ENCODE measurements around the gene SIRPD.
A peak's percentile ranks its signal among the peaks of the same experiment; 100 is the strongest.
"Not testable (repeated sequence)": the region's sequence is repeated elsewhere in the genome, so short reads cannot be mapped to it uniquely, and the experiment has no call there.

Gene SIRPD

DNA sequence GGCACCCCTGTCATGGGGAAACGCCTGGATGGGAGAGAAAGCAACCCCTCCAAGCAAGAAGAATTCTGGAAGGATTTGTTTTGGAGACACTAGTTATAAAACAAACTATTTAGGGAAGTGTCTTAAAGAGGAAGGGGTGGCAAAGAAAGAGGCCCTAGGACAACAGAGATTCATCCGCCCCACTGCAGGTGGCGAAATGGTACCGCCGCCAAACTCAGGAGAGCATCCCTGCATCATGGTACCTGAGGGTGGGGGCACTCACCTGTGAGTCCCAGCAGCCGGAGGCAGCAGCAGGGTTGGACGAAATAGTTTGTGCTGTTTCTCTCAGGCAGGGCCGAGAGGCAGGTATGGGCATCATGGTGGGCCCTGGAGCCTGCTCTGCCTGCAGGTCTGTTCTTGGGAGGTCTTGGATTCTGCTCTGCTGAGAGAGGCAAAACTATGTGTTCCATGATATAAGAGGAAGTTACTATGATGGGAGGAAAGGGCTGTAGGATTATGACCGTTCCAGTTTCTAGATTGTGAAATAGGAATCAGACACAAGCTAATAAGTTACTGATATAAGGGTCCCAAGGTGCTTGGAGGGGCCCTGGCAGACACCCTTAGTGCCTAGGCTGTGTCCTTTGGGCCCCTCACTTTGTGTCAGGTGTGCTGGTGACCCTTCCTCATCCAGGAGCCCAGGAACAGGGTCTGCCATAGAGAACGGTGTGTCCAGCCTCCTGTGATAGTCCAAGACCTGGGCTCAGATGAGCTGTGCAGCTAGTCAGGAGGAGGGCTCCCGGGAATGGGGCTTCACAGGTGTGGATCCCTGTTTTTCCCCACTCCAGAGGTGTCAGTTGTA lies 20.4 kb downstream of the SIRPD start:
- DNase-seq, result no peak

DNA sequence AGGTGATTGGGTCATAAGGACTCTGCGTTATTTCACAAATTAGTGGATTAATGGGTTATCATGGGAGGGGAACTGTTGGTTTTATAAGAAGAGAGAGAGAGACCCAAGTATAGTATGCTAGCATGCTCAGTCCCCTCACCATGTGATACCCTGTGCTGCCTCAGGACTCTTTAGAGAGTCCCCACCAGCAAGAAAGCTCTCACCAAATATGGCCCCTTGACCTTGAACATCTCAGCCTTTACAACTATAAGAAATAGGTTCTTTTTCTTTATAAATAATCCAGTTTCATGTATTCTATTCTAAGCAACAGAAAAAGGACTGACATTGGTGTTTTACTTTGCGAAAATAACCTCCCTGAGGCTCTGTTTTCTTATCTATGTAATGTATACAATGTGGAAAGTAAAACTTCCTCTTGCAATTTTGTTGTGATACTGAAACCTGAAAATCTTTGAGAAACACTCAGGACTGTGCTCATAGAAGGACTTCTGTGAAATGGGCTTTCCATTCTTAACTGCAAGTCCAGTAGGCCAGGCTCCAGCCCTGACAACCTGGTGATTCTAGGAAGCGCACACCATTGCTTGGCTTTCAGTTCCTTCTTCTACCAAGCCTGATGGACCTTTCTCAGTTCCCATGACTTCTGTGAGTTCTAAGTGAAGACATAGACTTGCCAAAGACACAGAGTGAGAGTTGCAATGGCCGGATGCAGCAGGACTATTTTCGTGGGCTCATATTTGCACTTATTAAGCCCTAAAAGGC lies 21.9 kb downstream of the SIRPD start:
- no peak for DNase-seq

GRCh38 chr20:1534526-1534925 lies 23.0 kb downstream of the SIRPD start:
- no peak for DNase-seq

- peak; percentile 13 for DNase-seq
Observed at GRCh38 chr20:1533059-1533458, 24.4 kb downstream of the SIRPD start.

DNA sequence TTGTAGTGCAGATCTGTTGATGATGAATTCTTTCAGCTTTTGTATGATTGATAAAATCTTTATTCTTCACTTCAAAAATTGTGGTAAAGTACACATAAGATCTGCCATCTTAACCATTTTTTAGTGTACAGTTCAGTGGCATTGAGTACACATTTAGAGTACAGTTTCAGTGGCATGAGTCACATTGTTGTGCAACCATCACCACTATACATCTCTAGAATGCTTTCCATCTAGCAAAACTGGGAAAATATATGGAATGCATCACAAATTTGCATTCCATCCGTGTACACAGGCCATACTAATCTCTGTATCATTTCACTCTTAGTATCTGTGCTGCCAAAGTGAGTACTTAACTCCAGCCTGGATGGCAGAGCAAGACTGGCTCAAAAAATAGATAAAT lies 28.7 kb downstream of the SIRPD start:
- no peak for DNase-seq

DNA sequence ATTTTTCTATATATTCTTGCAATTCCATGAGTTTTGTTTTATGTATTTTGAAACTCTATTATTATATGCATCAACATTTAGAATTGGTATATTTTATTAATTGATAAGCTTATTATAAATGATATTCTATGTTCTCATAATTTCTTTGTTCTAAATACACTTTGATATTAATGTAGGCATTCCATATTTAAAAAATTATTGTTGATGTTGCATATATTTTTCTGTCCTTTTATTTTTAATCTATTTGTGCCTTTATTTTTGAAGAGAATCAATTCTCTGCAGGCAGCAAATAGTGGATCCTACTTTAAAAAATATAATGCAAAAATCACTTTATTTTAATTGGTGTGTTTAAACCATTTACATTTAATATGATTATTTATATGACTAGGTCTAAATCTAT lies 29.6 kb downstream of the SIRPD start:
- DNase-seq, result no peak

- DNase-seq, result no peak
Observed at GRCh38 chr20:1526896-1527295, 30.6 kb downstream of the SIRPD start.

GRCh38 chr20:1526310-1526709 lies 31.2 kb downstream of the SIRPD start:
- DNase-seq, result no peak

DNA sequence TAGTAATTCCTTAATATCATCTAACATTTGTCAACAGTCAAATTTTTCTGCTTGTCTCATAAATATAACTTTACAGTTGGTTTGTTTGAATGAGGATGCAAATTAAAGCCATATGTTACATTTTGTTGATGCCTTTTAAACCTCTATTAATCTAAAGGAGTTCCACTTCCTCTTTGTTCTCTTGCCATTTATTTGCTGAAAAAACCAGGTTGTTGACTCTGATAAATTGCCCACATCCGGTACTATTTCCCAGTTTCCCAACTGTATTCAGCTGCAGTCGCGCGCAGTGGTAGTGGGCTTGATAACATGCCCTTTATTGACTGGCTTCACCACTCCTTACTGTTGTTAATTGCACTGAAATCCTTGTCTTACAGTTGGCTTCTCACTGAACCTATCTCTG lies 33.5 kb downstream of the SIRPD start:
- DNase-seq, result no peak

DNA sequence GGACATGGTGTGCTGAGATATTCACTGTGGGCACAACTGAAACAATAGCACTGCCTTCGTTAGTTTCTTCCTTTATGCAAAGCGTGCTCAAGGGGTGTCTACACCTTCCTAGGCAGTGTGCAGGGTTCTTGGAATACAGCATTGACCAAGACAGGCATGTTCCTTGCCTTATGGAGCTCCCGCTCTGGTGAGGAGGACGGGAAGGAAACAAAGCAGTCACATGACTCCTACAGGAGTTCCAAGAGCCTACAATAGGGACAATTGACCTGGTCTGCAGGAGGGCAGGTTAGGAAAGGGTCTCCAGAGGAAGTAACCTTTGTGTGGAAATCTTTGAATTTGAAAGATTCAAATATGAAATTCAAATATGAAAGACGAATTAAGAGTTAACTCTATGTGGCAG lies 40.5 kb downstream of the SIRPD start:
- no peak for DNase-seq

GRCh38 chr20:1513801-1514200 lies 43.7 kb downstream of the SIRPD start:
- DNase-seq, result no peak

GRCh38 chr20:1509237-1509636 lies 48.3 kb downstream of the SIRPD start:
- DNase-seq, result peak; percentile 30

DNA sequence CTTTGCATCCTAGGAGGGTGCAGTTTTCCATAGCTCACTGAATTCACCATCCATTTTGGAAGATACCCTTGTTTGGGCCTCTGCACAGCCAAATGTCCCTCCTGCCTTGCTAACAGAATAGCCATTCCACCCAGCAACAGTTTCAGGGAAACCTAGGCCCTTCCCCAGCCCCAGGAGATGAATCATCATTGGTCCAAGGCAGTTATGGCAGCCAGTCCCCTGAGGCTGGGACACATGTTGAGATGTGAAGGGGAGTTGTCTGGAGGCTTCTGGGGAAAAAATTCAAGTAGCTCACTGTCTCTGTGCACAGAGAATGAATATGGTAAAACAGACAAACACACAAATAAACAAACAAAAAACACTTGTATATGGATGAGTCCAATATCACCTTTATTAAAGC lies 48.9 kb downstream of the SIRPD start:
- no peak for DNase-seq

- DNase-seq, result no peak
Observed at GRCh38 chr20:1507276-1507675, 50.2 kb downstream of the SIRPD start.

DNA sequence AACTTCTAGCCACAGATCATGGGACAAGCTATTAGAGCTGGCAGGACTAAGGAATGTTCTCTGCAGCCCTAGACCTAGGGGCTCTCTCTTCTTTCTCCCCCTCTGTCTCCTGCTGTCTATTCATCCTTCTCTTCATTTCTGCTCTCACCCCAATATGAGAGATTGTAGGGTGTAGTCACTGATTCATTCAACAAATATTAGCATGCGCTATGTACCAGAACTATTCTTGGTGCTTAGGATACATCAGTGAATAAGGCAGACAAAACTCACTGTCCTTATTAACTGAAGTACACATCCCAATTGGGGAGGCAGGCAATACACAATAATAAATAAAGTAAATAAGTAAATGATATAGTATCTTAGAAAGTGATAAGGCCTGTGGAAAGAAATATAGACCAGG lies 51.6 kb downstream of the SIRPD start:
- no peak for DNase-seq

DNA sequence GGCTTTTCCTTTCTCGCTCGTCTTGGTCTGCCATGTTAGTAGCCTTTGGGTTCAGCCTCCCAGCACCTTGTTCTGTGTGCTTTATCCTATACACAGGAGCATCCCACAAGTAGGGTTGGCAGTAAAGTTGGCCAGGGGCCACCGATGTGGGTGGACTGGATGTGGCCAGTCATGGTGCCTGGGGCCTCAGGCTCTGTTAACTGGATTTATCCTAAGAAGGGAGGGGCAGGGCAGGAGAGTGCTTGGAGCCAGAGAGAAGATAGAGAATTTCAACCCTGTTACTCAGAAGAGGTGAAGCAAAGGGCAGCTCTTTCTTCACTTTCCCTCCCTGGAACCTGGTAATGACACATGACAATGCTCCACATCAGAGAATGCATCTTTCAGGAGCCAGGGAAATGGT lies 52.1 kb downstream of the SIRPD start:
- DNase-seq, result no peak

- DNase-seq, result peak; percentile 82
Observed at GRCh38 chr20:1503564-1504227, 53.8 kb downstream of the SIRPD start.

DNA sequence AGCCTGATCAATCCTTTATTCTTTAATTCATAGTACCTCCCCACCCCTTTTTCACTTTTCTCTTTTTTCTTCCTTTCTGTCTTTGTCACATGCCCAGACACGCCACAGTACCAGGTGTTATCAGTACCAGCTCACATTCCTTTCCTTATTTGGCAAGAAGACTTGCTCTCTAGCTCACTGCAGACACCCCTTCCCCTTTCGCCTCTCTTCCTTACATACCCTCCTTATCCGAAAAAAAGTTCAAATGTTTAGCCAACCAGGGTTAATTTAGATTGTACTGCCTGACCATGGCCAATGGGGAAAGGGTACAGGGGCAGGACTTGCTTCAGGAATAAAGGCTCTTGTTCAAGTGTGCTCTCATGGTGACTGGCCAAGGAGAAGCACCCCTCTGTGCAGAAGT lies 57.0 kb downstream of the SIRPD start:
- DNase-seq, result no peak

- no peak for DNase-seq
Observed at GRCh38 chr20:1499528-1500420, 57.7 kb downstream of the SIRPD start.

GRCh38 chr20:1497371-1497770 lies 60.1 kb downstream of the SIRPD start:
- DNase-seq, result not testable (repeated sequence)

DNA sequence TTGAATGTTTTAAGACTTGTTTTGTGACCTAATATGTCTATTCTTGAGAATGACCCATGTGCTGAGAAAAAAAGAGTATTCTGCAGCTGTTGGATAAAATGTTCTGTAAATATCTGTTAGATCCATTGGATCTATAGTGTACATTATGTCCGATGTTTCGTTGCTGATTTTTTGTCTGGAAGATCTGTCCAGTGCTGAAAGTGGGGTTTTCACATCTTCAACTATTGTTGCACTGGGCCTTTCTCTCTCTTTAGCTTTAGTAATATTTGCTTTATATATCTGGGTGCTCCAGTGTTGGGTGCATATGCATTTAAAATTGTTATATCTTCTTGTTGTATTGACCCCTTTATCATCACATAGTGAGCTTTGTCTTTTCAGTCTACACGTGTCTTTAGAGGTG lies 60.6 kb downstream of the SIRPD start:
- no peak for DNase-seq

- DNase-seq, result no peak
Observed at GRCh38 chr20:1494436-1494835, 63.1 kb downstream of the SIRPD start.

- no peak for DNase-seq
Observed at GRCh38 chr20:1493536-1493935, 64.0 kb downstream of the SIRPD start.
